ENCODE measurements around the gene OR5K2. TPM values are rescaled to one million over a fixed set of nuclear protein-coding genes. Genes with fewer than 3 reads are reported as not detected.

Gene OR5K2
- total RNA-seq, 2 experiments from 2014 or later = not detected

- Mint-ChIP-seq H3K4me1 (peaks cover 66% of the 10 kb centered on the region), H3K27me3 (no peaks in the 10 kb centered on the region), H3K4me3 (peak within 1 kb of the TSS; percentile 95), H3K9me3 (ENCODE audit: low read depth) (no peaks in the 10 kb centered on the region), H3K27ac (peak within 1 kb of the TSS; percentile 95), H3K36me3 (ENCODE audit: low read depth) (peaks cover 45% of the 10 kb centered on the region)
- ChIA-PET CTCF (interaction anchor here (0.5 to 3.2 kb wide), 10 partner anchors 10 to 186 kb away, joined by 3 to 11 read pairs (median 4); partner anchors contain the start of gene CPOX), POLR2A (interaction anchor here (0.6 to 1.6 kb wide), 10 partner anchors 9 to 485 kb away, joined by 3 to 16 read pairs (median 4); partner anchors contain the start of genes CPOX and GPR15)
- intact Hi-C loops (cut with DNase I, micrococcal nuclease) = loop anchor here (1.0 to 10.0 kb wide), 11 partner anchors 14 to 1295 kb away; partner anchors contain the start of genes CMSS1 (in 2 of the 2), CPOX (in 2 of the 2), ARL6 (in 1 of the 2) and CRYBG3 (in 1 of the 2)
- peak; percentile 97 for DNase-seq
- peak; percentile 94 for ATAC-seq
Measured at GRCh38 chr3:98522544-98523281, 25.2 kb downstream of the OR5K2 start, which contains the start of gene CLDND1. Gene CLDND1, minus strand, starts transcription at chr3:98522902. Its CDS starts 1,478 bp downstream, at chr3:98521424.

- H3K27ac Mint-ChIP-seq = no peak overlapping the region
- no peak overlapping the region for H3K4me3 Mint-ChIP-seq
- H3K36me3 Mint-ChIP-seq (ENCODE audit: low read depth) = peaks cover 23% of the 10 kb centered on the region
- no peak for ATAC-seq
- CTCF ChIA-PET = no interaction called here
- H3K9me3 Mint-ChIP-seq (ENCODE audit: low read depth) = no peaks in the 10 kb centered on the region
- intact Hi-C loops (cut with DNase I, micrococcal nuclease) = loop anchor here (5.0 to 10.0 kb wide), 3 partner anchors 377 to 701 kb away; partner anchors contain the start of genes CRYBG3 (in 1 of the 2) and DCBLD2 (in 1 of the 2)
- H3K4me1 Mint-ChIP-seq = peaks cover 42% of the 10 kb centered on the region
- peaks cover 3% of the 10 kb centered on the region for H3K27me3 Mint-ChIP-seq
- DNase-seq = no peak
- POLR2A ChIA-PET = no interaction called here
Measured at GRCh38 chr3:98525494-98525893, 28.0 kb downstream of the OR5K2 start.

- H3K4me1 Mint-ChIP-seq = peaks cover 49% of the 10 kb centered on the region
- no peaks in the 10 kb centered on the region for H3K9me3 Mint-ChIP-seq (ENCODE audit: low read depth)
- ChIA-PET CTCF (no interaction called here), POLR2A (no interaction called here)
- DNase-seq (no peak), ATAC-seq (no peak)
- peaks cover 3% of the 10 kb centered on the region for H3K27me3 Mint-ChIP-seq
- intact Hi-C loops (cut with DNase I, micrococcal nuclease) = loop anchor here (5.0 to 10.0 kb wide), 3 partner anchors 374 to 704 kb away; partner anchors contain the start of genes CRYBG3 (in 1 of the 2) and DCBLD2 (in 1 of the 2)
- peak overlapping the region; percentile 34 for H3K27ac Mint-ChIP-seq
- no peak overlapping the region for H3K4me3 Mint-ChIP-seq
- H3K36me3 Mint-ChIP-seq (ENCODE audit: low read depth) = peaks cover 19% of the 10 kb centered on the region
Measured at GRCh38 chr3:98528474-98529346, 31.2 kb downstream of the OR5K2 start.

GRCh38 chr3:98529856-98530459, 32.5 kb downstream of the OR5K2 start:
- ChIA-PET CTCF (interaction anchor here (0.9 kb wide), 1 partner anchor 28 kb away, joined by 5 read pairs; no protein-coding TSS in a partner anchor), POLR2A (no interaction called here)
- Mint-ChIP-seq H3K9me3 (ENCODE audit: low read depth) (no peaks in the 10 kb centered on the region), H3K36me3 (ENCODE audit: low read depth) (peaks cover 19% of the 10 kb centered on the region), H3K27ac (no peak overlapping the region), H3K27me3 (peaks cover 3% of the 10 kb centered on the region), H3K4me1 (peaks cover 39% of the 10 kb centered on the region), H3K4me3 (no peak overlapping the region)
- intact Hi-C loops (cut with DNase I, micrococcal nuclease) = loop anchor here (5.0 to 10.0 kb wide), 3 partner anchors 372 to 705 kb away; partner anchors contain the start of genes CRYBG3 (in 1 of the 2) and DCBLD2 (in 1 of the 2)
- DNase-seq (no peak), ATAC-seq (no peak)

- POLR2A ChIA-PET = no interaction called here
- no peak for DNase-seq
- peaks cover 17% of the 10 kb centered on the region for H3K36me3 Mint-ChIP-seq (ENCODE audit: low read depth)
- peak overlapping the region; percentile 15 for H3K4me3 Mint-ChIP-seq
- CTCF ChIA-PET = interaction anchor here (0.9 kb wide), 1 partner anchor 28 kb away, joined by 5 read pairs; no protein-coding TSS in a partner anchor
- peaks cover 3% of the 10 kb centered on the region for H3K27me3 Mint-ChIP-seq
- H3K27ac Mint-ChIP-seq = peak overlapping the region; percentile 11
- no peaks in the 10 kb centered on the region for H3K9me3 Mint-ChIP-seq (ENCODE audit: low read depth)
- peaks cover 33% of the 10 kb centered on the region for H3K4me1 Mint-ChIP-seq
- no peak for ATAC-seq
- intact Hi-C loops (cut with DNase I, micrococcal nuclease) = no loop called here
Measured at GRCh38 chr3:98530676-98531075, 33.2 kb downstream of the OR5K2 start.

GRCh38 chr3:98531622-98532274, 34.3 kb downstream of the OR5K2 start, which contains the start of gene GPR15:
Gene GPR15, plus strand, starts transcription at chr3:98531978. Its CDS starts 56 bp downstream, at chr3:98532034.
- Mint-ChIP-seq H3K9me3 (ENCODE audit: low read depth) (no peaks in the 10 kb centered on the region), H3K36me3 (ENCODE audit: low read depth) (peaks cover 17% of the 10 kb centered on the region), H3K4me1 (peaks cover 36% of the 10 kb centered on the region), H3K27me3 (peaks cover 3% of the 10 kb centered on the region), H3K4me3 (peak within 1 kb of the TSS; percentile 26), H3K27ac (peak within 1 kb of the TSS; percentile 11)
- no peak for ATAC-seq
- ChIA-PET POLR2A (interaction anchor here (1.6 kb wide), 1 partner anchor 9 kb away, joined by 8 read pairs; the partner anchor contains the start of gene CLDND1), CTCF (interaction anchor here (0.6 to 1.3 kb wide), 3 partner anchors 9 to 60 kb away, joined by 3 to 5 read pairs (median 5); partner anchors contain the start of gene CLDND1)
- no peak for DNase-seq
- intact Hi-C loops (cut with DNase I, micrococcal nuclease) = no loop called here

GRCh38 chr3:98532275-98532637, 34.8 kb downstream of the OR5K2 start:
- ChIA-PET CTCF (interaction anchor here (0.6 to 1.3 kb wide), 4 partner anchors 9 to 64 kb away, joined by 3 to 5 read pairs (median 4); partner anchors contain the start of gene CLDND1), POLR2A (interaction anchor here (1.6 kb wide), 1 partner anchor 9 kb away, joined by 8 read pairs; the partner anchor contains the start of gene CLDND1)
- peaks cover 17% of the 10 kb centered on the region for H3K36me3 Mint-ChIP-seq (ENCODE audit: low read depth)
- intact Hi-C loops (cut with DNase I, micrococcal nuclease) = no loop called here
- no peaks in the 10 kb centered on the region for H3K9me3 Mint-ChIP-seq (ENCODE audit: low read depth)
- peaks cover 3% of the 10 kb centered on the region for H3K27me3 Mint-ChIP-seq
- ATAC-seq (no peak), DNase-seq (no peak)
- peaks cover 38% of the 10 kb centered on the region for H3K4me1 Mint-ChIP-seq
- no peak overlapping the region for H3K27ac Mint-ChIP-seq
- peak overlapping the region; percentile 26 for H3K4me3 Mint-ChIP-seq

GRCh38 chr3:98532709-98533571, 35.5 kb downstream of the OR5K2 start:
- no peaks in the 10 kb centered on the region for H3K9me3 Mint-ChIP-seq (ENCODE audit: low read depth)
- H3K4me1 Mint-ChIP-seq = peaks cover 39% of the 10 kb centered on the region
- no peak for ATAC-seq
- intact Hi-C loops (cut with DNase I, micrococcal nuclease) = no loop called here
- POLR2A ChIA-PET = interaction anchor here (1.6 kb wide), 1 partner anchor 10 kb away, joined by 8 read pairs; the partner anchor contains the start of gene CLDND1
- peaks cover 3% of the 10 kb centered on the region for H3K27me3 Mint-ChIP-seq
- DNase-seq = no peak
- CTCF ChIA-PET = interaction anchor here (1.0 to 2.9 kb wide), 5 partner anchors 10 to 63 kb away, joined by 3 to 10 read pairs (median 5); partner anchors contain the start of gene CLDND1
- H3K4me3 Mint-ChIP-seq = peak overlapping the region; percentile 26
- H3K27ac Mint-ChIP-seq = no peak overlapping the region
- H3K36me3 Mint-ChIP-seq (ENCODE audit: low read depth) = peaks cover 17% of the 10 kb centered on the region

GRCh38 chr3:98534168-98534567, 36.7 kb downstream of the OR5K2 start:
- ChIA-PET CTCF (interaction anchor here (2.9 to 4.6 kb wide), 2 partner anchors 24 to 32 kb away, joined by 8 to 25 read pairs; no protein-coding TSS in a partner anchor), POLR2A (no interaction called here)
- Mint-ChIP-seq H3K27me3 (no peaks in the 10 kb centered on the region), H3K36me3 (ENCODE audit: low read depth) (peaks cover 15% of the 10 kb centered on the region), H3K9me3 (ENCODE audit: low read depth) (no peaks in the 10 kb centered on the region), H3K4me1 (peaks cover 43% of the 10 kb centered on the region), H3K27ac (no peak overlapping the region), H3K4me3 (peak overlapping the region; percentile 26)
- DNase-seq (no peak), ATAC-seq (no peak)
- intact Hi-C loops (cut with DNase I, micrococcal nuclease) = no loop called here

Data from activated CD4-positive, alpha-beta T cell treated with anti-CD3 and anti-CD28 coated beads for 36 hours (primary cell).